ENCODE data around the gene NKPD1. TPM values are rescaled to one million over a fixed set of nuclear protein-coding genes. Genes with fewer than 3 reads are reported as not detected.

NKPD1 gene
- total RNA-seq, 4 donors from 2014 or later: 0.44 to 1.3 (median 0.68) TPM

DNA sequence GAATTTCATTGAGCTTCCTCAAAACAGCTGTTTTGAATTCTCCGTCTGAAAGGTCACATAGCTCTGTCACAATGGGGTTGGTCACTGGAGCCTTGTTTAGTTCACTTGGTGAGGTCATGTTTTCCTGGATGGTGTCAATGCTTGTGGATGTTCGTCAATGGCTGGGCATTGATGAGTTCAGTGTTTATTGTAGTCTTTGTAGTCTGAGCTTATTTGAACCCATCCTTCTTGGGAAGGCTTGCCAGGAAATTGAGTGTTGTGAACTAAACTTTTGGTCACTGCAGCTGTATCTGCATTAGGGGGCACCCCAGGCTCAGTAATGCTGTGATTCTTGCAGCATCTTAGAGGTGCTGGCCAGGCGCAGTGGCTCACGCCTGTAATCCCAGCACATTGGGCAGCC, 39.8 kb upstream of the NKPD1 start:
- DNase-seq: peak in 1 of 2 donors; percentile 8
- WGBS, 2 donors: 59 to 60% methylated on average over 4 of the region's 4 CpGs
- H3K4me3 ChIP-seq (replicated peaks in 1 of 3): no peak overlapping the region
- H3K9me3 ChIP-seq: no peaks in the 10 kb centered on the region
- no peak overlapping the region for H3K27ac ChIP-seq
- H3K36me3 ChIP-seq: no peaks in the 10 kb centered on the region
- no peaks in the 10 kb centered on the region for H3K4me1 ChIP-seq
- H3K27me3 ChIP-seq: no peaks in the 10 kb centered on the region
- TF ChIP-seq, protein P1, sequence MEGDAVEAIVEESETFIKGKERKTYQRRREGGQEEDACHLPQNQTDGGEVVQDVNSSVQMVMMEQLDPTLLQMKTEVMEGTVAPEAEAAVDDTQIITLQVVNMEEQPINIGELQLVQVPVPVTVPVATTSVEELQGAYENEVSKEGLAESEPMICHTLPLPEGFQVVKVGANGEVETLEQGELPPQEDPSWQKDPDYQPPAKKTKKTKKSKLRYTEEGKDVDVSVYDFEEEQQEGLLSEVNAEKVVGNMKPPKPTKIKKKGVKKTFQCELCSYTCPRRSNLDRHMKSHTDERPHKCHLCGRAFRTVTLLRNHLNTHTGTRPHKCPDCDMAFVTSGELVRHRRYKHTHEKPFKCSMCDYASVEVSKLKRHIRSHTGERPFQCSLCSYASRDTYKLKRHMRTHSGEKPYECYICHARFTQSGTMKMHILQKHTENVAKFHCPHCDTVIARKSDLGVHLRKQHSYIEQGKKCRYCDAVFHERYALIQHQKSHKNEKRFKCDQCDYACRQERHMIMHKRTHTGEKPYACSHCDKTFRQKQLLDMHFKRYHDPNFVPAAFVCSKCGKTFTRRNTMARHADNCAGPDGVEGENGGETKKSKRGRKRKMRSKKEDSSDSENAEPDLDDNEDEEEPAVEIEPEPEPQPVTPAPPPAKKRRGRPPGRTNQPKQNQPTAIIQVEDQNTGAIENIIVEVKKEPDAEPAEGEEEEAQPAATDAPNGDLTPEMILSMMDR (IDR thresholded peaks at IDR 0.05): no peak
- no peak for TF ChIP-seq POLR2A (IDR thresholded peaks at IDR 0.05)
- intact Hi-C loops (cut with DNase I): no loop called here

DNA sequence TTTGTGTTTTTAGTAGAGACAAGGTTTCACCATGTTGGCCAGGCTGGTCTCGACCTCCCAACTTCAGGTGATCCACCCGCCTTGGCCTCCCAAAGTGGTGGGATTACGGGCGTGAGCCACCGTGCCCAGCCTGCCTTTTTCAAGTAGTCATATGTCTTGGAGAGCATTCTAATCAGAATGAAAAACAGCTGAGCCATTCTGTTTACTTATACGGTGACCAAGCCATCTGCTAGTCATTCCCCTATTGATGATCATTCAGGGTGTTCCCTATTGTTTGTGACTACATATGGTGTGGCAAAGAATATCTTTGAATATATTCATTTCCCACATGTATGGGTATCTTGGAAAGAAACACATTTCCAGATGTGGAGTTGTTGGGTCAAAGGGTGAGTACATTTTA, 35.0 kb upstream of the NKPD1 start:
- intact Hi-C loops (cut with DNase I): no loop called here
- WGBS, 2 donors: 82 to 93% methylated on average over 6 of the region's 6 CpGs

DNA sequence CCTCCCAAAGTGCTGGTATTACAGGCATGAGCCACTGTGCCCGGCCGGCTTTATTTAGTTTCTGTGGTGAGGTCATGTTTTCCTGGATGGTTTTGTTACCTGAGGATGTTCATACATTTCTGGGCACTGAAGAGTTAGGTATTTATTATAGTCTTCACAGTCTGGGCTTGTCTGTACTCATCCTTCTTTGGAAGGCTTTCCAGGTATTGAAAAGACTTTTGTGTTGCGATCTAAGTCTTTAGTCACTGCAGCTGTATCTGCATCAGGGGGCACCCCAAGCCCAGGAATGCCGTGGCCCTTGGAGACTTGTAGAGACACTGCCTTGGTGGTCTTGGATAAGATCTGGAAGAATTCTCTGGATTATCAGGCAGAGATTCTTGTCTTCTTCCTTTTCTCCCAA, 30.6 kb upstream of the NKPD1 start:
- no peak for DNase-seq
- no peak for TF ChIP-seq POLR2A (IDR thresholded peaks at IDR 0.05)
- TF ChIP-seq, protein P1 (IDR thresholded peaks at IDR 0.05): no peak

More for the DNA sequence above, 35.0 kb upstream of the NKPD1 start:
- no peak for TF ChIP-seq POLR2A (IDR thresholded peaks at IDR 0.05)
- TF ChIP-seq, protein P1 (IDR thresholded peaks at IDR 0.05): no peak
- H3K36me3 ChIP-seq: no peaks in the 10 kb centered on the region
- H3K27ac ChIP-seq: no peak overlapping the region
- no peaks in the 10 kb centered on the region for H3K27me3 ChIP-seq
- H3K4me1 ChIP-seq: no peaks in the 10 kb centered on the region
- H3K4me3 ChIP-seq (replicated peaks in 1 of 3): no peak overlapping the region
- no peak for DNase-seq
- H3K9me3 ChIP-seq: no peaks in the 10 kb centered on the region

DNA sequence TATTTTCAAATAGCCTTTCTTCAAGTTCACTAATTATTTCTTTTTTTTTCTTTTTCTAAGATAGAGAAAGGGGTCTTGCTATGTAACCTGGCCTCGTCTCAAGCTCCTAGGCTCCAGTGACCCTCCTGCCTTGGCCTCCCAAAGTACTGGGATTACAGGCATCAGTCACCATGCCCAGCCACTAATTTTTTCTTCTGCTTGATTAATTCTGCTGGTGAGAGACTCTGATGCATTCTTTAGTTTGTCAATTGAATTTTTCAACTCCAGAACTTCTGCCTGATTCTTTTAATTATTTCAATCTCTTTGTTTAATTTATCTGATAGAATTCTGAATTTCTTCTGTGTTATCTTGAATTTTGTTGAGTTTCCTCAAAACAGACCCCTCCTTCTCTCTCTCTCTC, 29.2 kb upstream of the NKPD1 start:
- no peak for DNase-seq
- Histone ChIP-seq H3K27ac (no peak overlapping the region), H3K4me1 (no peaks in the 10 kb centered on the region), H3K4me3 (replicated peaks in 1 of 3) (no peak overlapping the region), H3K9me3 (no peaks in the 10 kb centered on the region), H3K36me3 (no peaks in the 10 kb centered on the region), H3K27me3 (no peaks in the 10 kb centered on the region)
- intact Hi-C loops (cut with DNase I): no loop called here
- TF ChIP-seq, protein P1 (IDR thresholded peaks at IDR 0.05): no peak
- TF ChIP-seq POLR2A (IDR thresholded peaks at IDR 0.05): no peak
- 94 to 98% methylated on average over 1 of the region's 1 CpG for WGBS, 2 donors

More for the DNA sequence above, 30.6 kb upstream of the NKPD1 start:
- no peaks in the 10 kb centered on the region for H3K27me3 ChIP-seq
- no peaks in the 10 kb centered on the region for H3K36me3 ChIP-seq
- intact Hi-C loops (cut with DNase I): no loop called here
- no peak overlapping the region for H3K27ac ChIP-seq
- H3K9me3 ChIP-seq: no peaks in the 10 kb centered on the region
- no peak overlapping the region for H3K4me3 ChIP-seq (replicated peaks in 1 of 3)
- H3K4me1 ChIP-seq: no peaks in the 10 kb centered on the region
- WGBS, 2 donors: 94 to 95% methylated on average over 4 of the region's 4 CpGs

DNA sequence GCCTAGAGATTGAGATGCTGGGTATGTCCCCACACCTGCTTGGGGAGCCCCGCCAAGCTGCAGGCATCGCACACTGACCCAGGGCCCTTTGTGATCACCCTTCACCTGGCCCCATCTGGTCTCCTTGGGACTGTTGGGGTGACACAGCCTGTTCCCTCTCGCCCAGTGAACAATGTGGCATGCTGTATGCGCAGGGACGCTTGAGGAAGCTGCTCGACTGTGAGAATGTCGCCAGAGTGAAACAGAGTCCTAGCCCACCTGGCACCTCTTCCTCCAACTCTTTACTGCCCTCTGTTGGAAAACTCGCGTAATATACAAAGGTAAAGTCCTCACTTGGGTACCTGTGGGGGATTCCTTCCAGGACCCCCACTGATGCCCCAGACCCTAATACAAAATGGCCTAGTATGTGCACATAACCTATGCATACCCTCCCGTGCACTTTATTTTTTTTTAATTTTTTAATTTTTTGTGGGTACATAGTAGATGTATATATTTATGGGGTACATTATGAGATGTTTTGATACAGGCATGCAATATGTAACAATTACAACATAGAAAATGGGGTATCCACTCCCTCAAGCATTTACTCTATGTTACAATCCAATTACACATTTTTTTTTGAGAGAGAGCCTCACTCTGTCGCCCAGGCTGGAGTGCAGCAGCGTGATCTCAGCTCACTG, 26.8 kb upstream of the NKPD1 start:
- 26 to 40% methylated on average over 11 to 12 of the region's 12 CpGs for WGBS, 2 donors
- H3K27me3 ChIP-seq: no peaks in the 10 kb centered on the region
- H3K9me3 ChIP-seq: no peaks in the 10 kb centered on the region
- H3K27ac ChIP-seq: no peak overlapping the region
- intact Hi-C loops (cut with DNase I): no loop called here
- H3K36me3 ChIP-seq: no peaks in the 10 kb centered on the region
- no peak overlapping the region for H3K4me3 ChIP-seq (replicated peaks in 1 of 3)
- DNase-seq: peak; percentile 31 to 34
- no peaks in the 10 kb centered on the region for H3K4me1 ChIP-seq
- TF ChIP-seq, protein P1 (IDR thresholded peaks at IDR 0.05): peak; percentile 44 to 72 (median 50)
- no peak for TF ChIP-seq POLR2A (IDR thresholded peaks at IDR 0.05)
